ENCODE data around the gene CHRNA4.

GRCh38 chr20:63402181-63402859 lies 41.2 kb upstream of the CHRNA4 start:
- TF ChIP-seq CTCF (IDR thresholded peaks at IDR 0.05) (no peak), POLR2A (IDR thresholded peaks at IDR 0.05) (no peak)
